CD4-positive, CD25-positive, alpha-beta regulatory T cell (primary cell): ENCODE results near the gene ILKAP. TPM values are rescaled to one million over a fixed set of nuclear protein-coding genes. Genes with fewer than 3 reads are reported as not detected.
A peak's percentile ranks its signal among the peaks of the same experiment; 100 is the strongest.

Experiments used
- ATAC-seq, 2 donors: fragments of 150-1000 bp; cut with Tn5 transposase; one replicate each; pipeline ENCODE4 v1.10.0; 2021; ENCODE audit warnings: low read depth in 2 of 2, moderate number of reproducible peaks in 2 of 2, moderate library complexity in 1 of 2
- DNase-seq, 3 donors: peaks; one replicate each; pipeline versions ENCODE4 v3.0.0 to v3.0.0-alpha.2; 2012 to 2022; ENCODE audit warnings: mixed read lengths in 1 of 3
- H3K27ac ChIP-seq: one replicate; pipeline ENCODE4 v1.7.0; 2013; ENCODE audit warnings: mild to moderate bottlenecking, low read length; ENCODE audit not compliant: insufficient read depth, poor library complexity, severe bottlenecking
- H3K27me3 ChIP-seq: one replicate; pipeline ENCODE4 v1.7.0; 2013; ENCODE audit warnings: low read length; ENCODE audit not compliant: control insufficient read depth, insufficient read depth
- H3K36me3 ChIP-seq: one replicate; pipeline ENCODE4 v1.7.0; 2013; ENCODE audit warnings: mild to moderate bottlenecking, low read length, moderate library complexity; ENCODE audit not compliant: control insufficient read depth, insufficient read depth
- H3K4me1 ChIP-seq: 2 replicates; pipeline ENCODE4 v1.7.0; 2013; ENCODE audit warnings: mild to moderate bottlenecking, low read length; ENCODE audit not compliant: insufficient read depth, control insufficient read depth, poor library complexity, severe bottlenecking
- H3K4me3 ChIP-seq: one replicate; pipeline ENCODE4 v1.7.0; 2013; ENCODE audit warnings: low read depth, mild to moderate bottlenecking, low read length, moderate library complexity
- H3K9me3 ChIP-seq, 2 experiments: 1 replicate in 1 of 2; 2 replicates in 1 of 2; pipeline ENCODE4 v1.7.0; 2013; ENCODE audit warnings: low read length in 2 of 2, mild to moderate bottlenecking in 1 of 2, moderate library complexity in 1 of 2; ENCODE audit not compliant: control insufficient read depth in 2 of 2
- H3K27ac Mint-ChIP-seq, 3 donors: one replicate each; pipeline ENCODE4 v1.8.0; 2020 to 2022; ENCODE audit warnings: mild to moderate bottlenecking in 3 of 3, mixed read lengths in 3 of 3, moderate library complexity in 2 of 3
- H3K27me3 Mint-ChIP-seq: one replicate; pipeline ENCODE4 v1.8.0; 2022; ENCODE audit warnings: mild to moderate bottlenecking, mixed read lengths
- H3K36me3 Mint-ChIP-seq: one replicate; pipeline ENCODE4 v1.8.0; 2020; ENCODE audit warnings: mixed read lengths
- H3K4me1 Mint-ChIP-seq, 4 donors: one replicate each; pipeline ENCODE4 v1.8.0; 2020 to 2022; ENCODE audit warnings: mixed read lengths in 4 of 4, mild to moderate bottlenecking in 1 of 4
- H3K4me3 Mint-ChIP-seq, 4 donors: one replicate each; pipeline ENCODE4 v1.8.0; 2020 to 2022; ENCODE audit warnings: mild to moderate bottlenecking in 4 of 4, mixed read lengths in 4 of 4, moderate library complexity in 3 of 4
- H3K9me3 Mint-ChIP-seq, 7 donors: one replicate each; pipeline ENCODE4 v1.8.0; 2020 to 2022; ENCODE audit warnings: mixed read lengths in 7 of 7, mild to moderate bottlenecking in 3 of 7, moderate library complexity in 2 of 7
- polyA plus RNA-seq, 4 donors: library from polyadenylated mRNA; unstranded; fragments of 300-500 nt; fragmentation: Illumina TruSeq; gene quantifications; one replicate each; pipeline ENCODE4 v1.2.3, GENCODE V29; 2021
- total RNA-seq: library from RNA; stranded (reverse); gene quantifications from one replicate; pipeline ENCODE4 v1.2.3, GENCODE V29; 2022

ILKAP gene
- total and polyA plus RNA-seq, 5 donors from 2014 or later, result 39.7 to 122 (median 50.7) TPM

- Mint-ChIP-seq H3K27ac (no peak overlapping the region), H3K4me3 (no peak overlapping the region), H3K36me3 (peaks cover 27% of the 10 kb centered on the region), H3K27me3 (peaks cover 12% of the 10 kb centered on the region), H3K9me3 (no peaks in the 10 kb centered on the region), H3K4me1 (peaks cover 0 to 12% (median 4%) of the 10 kb centered on the region in 4 donors)
- no peaks in the 10 kb centered on the region for H3K36me3 ChIP-seq
- H3K27ac ChIP-seq, result no peak overlapping the region
- no peak overlapping the region for H3K4me3 ChIP-seq
- no peak for ATAC-seq
- no peaks in the 10 kb centered on the region for H3K27me3 ChIP-seq
- no peak for DNase-seq
- H3K4me1 ChIP-seq, result peaks cover 12% of the 10 kb centered on the region
- no peaks in the 10 kb centered on the region for H3K9me3 ChIP-seq
Measured at GRCh38 chr2:238244151-238244550, 40.7 kb upstream of the ILKAP start.

- H3K9me3 Mint-ChIP-seq, result no peaks in the 10 kb centered on the region
- H3K36me3 ChIP-seq, result no peaks in the 10 kb centered on the region
- peaks cover 27% of the 10 kb centered on the region for H3K36me3 Mint-ChIP-seq
- peaks cover 18% of the 10 kb centered on the region for H3K4me1 ChIP-seq
- H3K9me3 ChIP-seq, result no peaks in the 10 kb centered on the region
- H3K27ac ChIP-seq, result no peak overlapping the region
- peak overlapping the region in 1 of 4 donors; percentile 58 for H3K4me3 Mint-ChIP-seq
- DNase-seq, result no peak
- peaks cover 0 to 12% (median 4%) of the 10 kb centered on the region in 4 donors for H3K4me1 Mint-ChIP-seq
- no peak for ATAC-seq
- H3K27ac Mint-ChIP-seq, result no peak overlapping the region
- H3K27me3 ChIP-seq, result no peaks in the 10 kb centered on the region
- no peak overlapping the region for H3K4me3 ChIP-seq
- H3K27me3 Mint-ChIP-seq, result peaks cover 12% of the 10 kb centered on the region
Measured at GRCh38 chr2:238243496-238244076, 40.1 kb upstream of the ILKAP start.

- Histone ChIP-seq H3K4me1 (peaks cover 19% of the 10 kb centered on the region), H3K4me3 (no peak overlapping the region), H3K9me3 (no peaks in the 10 kb centered on the region), H3K27ac (no peak overlapping the region), H3K27me3 (peaks cover 4% of the 10 kb centered on the region), H3K36me3 (no peaks in the 10 kb centered on the region)
- Mint-ChIP-seq H3K9me3 (no peaks in the 10 kb centered on the region), H3K36me3 (peaks cover 24% of the 10 kb centered on the region), H3K4me3 (peak overlapping the region in 2 of 4 donors; percentile 22 to 58), H3K27ac (no peak overlapping the region), H3K4me1 (peaks cover 0 to 12% (median 4%) of the 10 kb centered on the region in 4 donors), H3K27me3 (peaks cover 19% of the 10 kb centered on the region)
- DNase-seq, result no peak
- no peak for ATAC-seq
Measured at GRCh38 chr2:238242731-238243495, 39.4 kb upstream of the ILKAP start.

- peaks cover 19% of the 10 kb centered on the region for H3K4me1 ChIP-seq
- H3K27me3 Mint-ChIP-seq, result peaks cover 24% of the 10 kb centered on the region
- peaks cover 16% of the 10 kb centered on the region for H3K36me3 Mint-ChIP-seq
- H3K4me3 ChIP-seq, result no peak overlapping the region
- ATAC-seq (no peak), DNase-seq (no peak)
- H3K27ac ChIP-seq, result no peak overlapping the region
- H3K27ac Mint-ChIP-seq, result no peak overlapping the region
- H3K9me3 Mint-ChIP-seq, result no peaks in the 10 kb centered on the region
- peak overlapping the region; percentile 6 to 76 (median 35) for H3K4me3 Mint-ChIP-seq
- no peaks in the 10 kb centered on the region for H3K36me3 ChIP-seq
- H3K4me1 Mint-ChIP-seq, result peaks cover 0 to 12% (median 4%) of the 10 kb centered on the region in 4 donors
- H3K9me3 ChIP-seq, result no peaks in the 10 kb centered on the region
- H3K27me3 ChIP-seq, result peaks cover 4% of the 10 kb centered on the region
Measured at GRCh38 chr2:238241970-238242369, 38.5 kb upstream of the ILKAP start.

- H3K27me3 Mint-ChIP-seq, result peaks cover 27% of the 10 kb centered on the region
- no peak for DNase-seq
- H3K36me3 Mint-ChIP-seq, result peaks cover 8% of the 10 kb centered on the region
- no peaks in the 10 kb centered on the region for H3K9me3 Mint-ChIP-seq
- peaks cover 6% of the 10 kb centered on the region for H3K27me3 ChIP-seq
- no peak overlapping the region for H3K4me3 ChIP-seq
- H3K4me3 Mint-ChIP-seq, result peak overlapping the region in 3 of 4 donors; percentile 22 to 76 (median 45)
- peaks cover 0 to 12% (median 4%) of the 10 kb centered on the region in 4 donors for H3K4me1 Mint-ChIP-seq
- no peak overlapping the region for H3K27ac ChIP-seq
- peaks cover 19% of the 10 kb centered on the region for H3K4me1 ChIP-seq
- no peak for ATAC-seq
- no peaks in the 10 kb centered on the region for H3K9me3 ChIP-seq
- H3K27ac Mint-ChIP-seq, result no peak overlapping the region
- H3K36me3 ChIP-seq, result no peaks in the 10 kb centered on the region
Measured at GRCh38 chr2:238240757-238241711, 37.5 kb upstream of the ILKAP start.

GRCh38 chr2:238239863-238240756 is 36.6 kb upstream of the ILKAP start, which contains the start of gene HES6:
Gene HES6, minus strand, starts transcription at chr2:238240038. Its CDS starts 133 bp downstream, at chr2:238239905.
- H3K4me1 ChIP-seq, result peaks cover 19% of the 10 kb centered on the region
- Mint-ChIP-seq H3K27me3 (peaks cover 36% of the 10 kb centered on the region), H3K4me1 (peaks cover 0 to 10% (median 4%) of the 10 kb centered on the region in 4 donors), H3K27ac (peak within 1 kb of the TSS in 2 of 3 donors; percentile 81 to 89), H3K4me3 (peak within 1 kb of the TSS; percentile 77 to 94 (median 90)), H3K36me3 (peaks cover 1% of the 10 kb centered on the region), H3K9me3 (no peaks in the 10 kb centered on the region)
- ATAC-seq (peak; percentile 76 to 83), DNase-seq (peak; percentile 72 to 83 (median 74))
- H3K27me3 ChIP-seq, result peaks cover 12% of the 10 kb centered on the region
- H3K36me3 ChIP-seq, result no peaks in the 10 kb centered on the region
- no peak within 1 kb of the TSS for H3K4me3 ChIP-seq
- no peaks in the 10 kb centered on the region for H3K9me3 ChIP-seq
- H3K27ac ChIP-seq, result no peak within 1 kb of the TSS

GRCh38 chr2:238239543-238239862 is 36.0 kb upstream of the ILKAP start:
- H3K9me3 ChIP-seq, result no peaks in the 10 kb centered on the region
- no peak overlapping the region for H3K4me3 ChIP-seq
- peak in 2 of 3 donors; percentile 37 to 48 for DNase-seq
- H3K36me3 Mint-ChIP-seq, result no peaks in the 10 kb centered on the region
- no peak overlapping the region for H3K27ac Mint-ChIP-seq
- peaks cover 12% of the 10 kb centered on the region for H3K27me3 ChIP-seq
- peaks cover 0 to 10% (median 4%) of the 10 kb centered on the region in 4 donors for H3K4me1 Mint-ChIP-seq
- H3K36me3 ChIP-seq, result no peaks in the 10 kb centered on the region
- ATAC-seq, result peak; percentile 6 to 24
- peaks cover 0 to 1% (median 0%) of the 10 kb centered on the region in 7 donors for H3K9me3 Mint-ChIP-seq
- no peak overlapping the region for H3K27ac ChIP-seq
- H3K4me1 ChIP-seq, result peaks cover 20% of the 10 kb centered on the region
- H3K4me3 Mint-ChIP-seq, result no peak overlapping the region
- peaks cover 38% of the 10 kb centered on the region for H3K27me3 Mint-ChIP-seq
